Cardiac septum (tissue), 1 donor: ENCODE results near the gene TMEM245. TPM values are rescaled to one million over a fixed set of nuclear protein-coding genes. Genes with fewer than 3 reads are reported as not detected.
A peak's percentile ranks its signal among the peaks of the same experiment; 100 is the strongest.

Experiments
- DNase-seq: peaks from one replicate; pipeline ENCODE4 v3.0.0-alpha.2; 2020; ENCODE audit warnings: low spot score
- intact Hi-C: fragments of 100-400 bp; cut with DNase I; formaldehyde crosslinking; loops from one replicate; pipeline ENCODE4 v1.14.0; 2022
- total RNA-seq: library from RNA; stranded (reverse); fragmentation: NEBNext Ultra II Directional; extraction: Animal tissue kit (Norgen Biotek cat#: 25700); gene quantifications from one replicate; pipeline ENCODE4 v1.2.1, GENCODE V29; 2021
- donor health status: DM: no; HTN: no; CAD: no.

TMEM245 gene
- total RNA-seq, 1 donor from 2014 or later, result 73.7 TPM

DNA sequence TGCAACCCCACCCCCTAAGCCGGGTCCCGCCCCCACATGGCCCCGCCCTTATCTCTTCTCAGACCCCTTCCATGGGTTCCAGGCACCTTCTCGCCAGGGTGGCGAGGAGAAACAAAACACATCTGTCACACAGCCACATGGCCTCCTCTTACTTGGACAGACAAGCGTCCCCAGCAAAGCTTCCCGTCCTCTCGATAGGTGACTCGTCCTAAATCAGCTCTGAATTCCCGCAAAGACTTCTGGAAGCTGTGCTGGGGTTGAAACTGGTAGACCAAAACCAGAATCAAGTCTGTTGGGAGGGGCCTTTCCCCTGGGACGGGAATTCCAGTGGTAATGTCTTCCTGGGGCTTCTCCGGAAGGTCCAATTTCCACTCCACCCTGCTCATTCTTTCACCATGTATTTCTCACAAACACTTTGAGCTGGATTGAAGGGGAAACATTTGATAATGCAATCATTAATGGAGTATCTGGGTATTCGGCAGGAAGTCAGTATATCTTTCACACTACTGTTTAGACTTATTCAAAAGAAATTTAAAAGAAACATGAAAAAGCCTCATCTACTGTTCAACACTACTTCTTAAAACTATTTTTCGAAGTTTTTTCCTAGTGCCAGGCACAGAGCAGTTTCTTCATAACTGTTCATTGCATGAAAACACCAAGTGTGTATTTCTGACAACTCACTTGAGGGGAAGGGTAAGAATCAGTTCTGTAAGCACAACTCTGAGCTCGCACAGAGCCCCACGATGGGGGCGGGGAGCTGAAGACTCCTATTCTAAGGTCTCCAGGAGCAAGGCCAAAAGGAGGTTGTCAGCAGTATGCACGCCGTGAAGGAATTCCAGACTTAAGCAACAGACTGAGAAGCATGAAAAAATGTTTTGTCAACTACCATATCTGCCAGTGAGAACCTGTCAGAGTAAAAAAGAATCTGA is 105.8 kb downstream of the TMEM245 start:
- intact Hi-C loops, result loop anchor here (2.0 to 5.0 kb wide), 4 partner anchors 42 to 105 kb away; partner anchors contain the start of genes ABITRAM, ELP1 and TMEM245
- DNase-seq, result no peak

DNA sequence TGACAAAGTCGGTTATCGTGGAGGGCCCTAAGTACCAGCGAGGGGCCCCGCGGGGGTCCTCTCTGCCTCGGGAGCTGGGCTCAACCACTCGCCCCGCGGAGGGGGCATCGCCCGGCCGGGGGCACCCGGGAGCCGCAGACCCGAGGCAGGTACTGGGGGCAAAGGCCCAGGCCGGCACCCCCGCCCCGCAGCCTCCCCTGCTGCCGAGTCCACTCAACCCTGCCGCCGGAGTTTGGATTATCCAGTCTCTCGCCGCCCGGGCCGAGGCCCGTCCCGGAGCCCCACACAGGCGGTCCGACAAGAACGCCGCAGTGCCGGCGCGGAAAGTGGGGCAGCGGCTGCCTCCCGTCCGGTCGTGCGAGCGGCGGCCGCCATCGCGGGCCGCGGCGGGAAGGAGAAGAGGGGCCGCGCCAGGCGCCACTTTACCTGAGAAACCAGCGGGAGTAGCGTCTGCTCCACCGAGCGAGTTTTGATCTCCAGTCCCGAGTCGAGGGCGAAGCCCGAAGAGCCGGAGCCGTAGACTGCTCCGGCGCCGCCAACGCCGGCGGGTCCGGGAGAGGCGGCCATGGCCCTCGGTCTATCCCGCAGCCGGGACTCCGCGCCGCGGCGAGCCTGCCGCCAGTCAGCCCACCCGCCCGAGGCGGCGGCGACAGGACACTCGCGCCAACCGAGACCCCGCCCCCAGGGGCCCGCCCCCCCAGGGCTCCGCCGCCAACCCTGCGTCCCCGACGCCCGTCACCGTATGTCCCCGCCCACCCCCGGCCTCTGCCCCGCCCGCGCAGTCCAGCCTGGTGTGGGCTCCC is 106.7 kb downstream of the TMEM245 start, which contains the start of gene CTNNAL1:
Gene CTNNAL1, minus strand, starts transcription at position 624 of the 803 bp plus-strand sequence. Its CDS starts 57 bp downstream, at position 567.
- intact Hi-C loops, result loop anchor here (2.0 to 5.0 kb wide), 4 partner anchors 41 to 106 kb away; partner anchors contain the start of genes ABITRAM, ELP1 and TMEM245
- peak; percentile 97 for DNase-seq

DNA sequence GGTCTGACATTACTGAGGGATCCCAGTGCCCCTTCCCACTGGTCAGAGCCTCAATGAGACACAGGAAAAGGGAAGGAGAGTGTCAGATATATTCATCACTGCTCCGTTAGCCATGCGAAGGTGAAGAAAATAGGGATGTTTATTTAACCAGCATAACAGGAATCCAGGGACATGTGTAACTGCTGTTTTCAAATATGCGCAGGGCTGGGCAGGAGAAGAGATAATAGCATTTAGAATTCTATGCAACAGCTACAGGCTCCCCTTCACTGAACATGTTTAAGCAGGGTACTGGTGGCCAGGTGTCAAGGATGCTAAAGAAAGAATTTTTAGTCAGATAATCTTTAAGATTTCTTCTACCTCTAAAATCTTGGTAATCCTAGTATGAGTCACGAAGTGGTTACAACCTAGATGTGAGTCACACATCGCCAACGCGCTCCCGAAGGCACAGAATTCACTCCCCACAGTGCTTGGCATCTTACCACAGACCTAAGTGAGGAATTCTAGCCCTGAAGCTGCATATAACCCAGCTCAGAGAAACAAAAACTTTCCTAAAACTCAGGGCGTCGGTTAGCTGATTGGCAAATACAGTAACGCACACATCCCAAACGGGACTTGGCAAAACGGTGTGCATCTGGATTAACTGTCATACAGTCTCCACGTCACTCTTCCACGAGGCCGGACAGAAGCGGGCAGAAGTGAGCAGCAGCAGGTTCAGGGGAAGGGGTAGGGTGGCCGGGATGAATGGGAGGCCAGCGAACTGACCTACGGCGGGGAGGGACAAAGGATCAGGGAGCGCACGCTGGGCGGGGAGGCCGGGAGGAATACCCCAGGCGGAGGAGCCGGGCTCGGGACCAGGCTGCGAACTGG is 107.5 kb downstream of the TMEM245 start:
- intact Hi-C loops, result loop anchor here (2.0 to 5.0 kb wide), 4 partner anchors 40 to 107 kb away; partner anchors contain the start of genes ABITRAM, ELP1 and TMEM245
- peak; percentile 77 for DNase-seq

DNA sequence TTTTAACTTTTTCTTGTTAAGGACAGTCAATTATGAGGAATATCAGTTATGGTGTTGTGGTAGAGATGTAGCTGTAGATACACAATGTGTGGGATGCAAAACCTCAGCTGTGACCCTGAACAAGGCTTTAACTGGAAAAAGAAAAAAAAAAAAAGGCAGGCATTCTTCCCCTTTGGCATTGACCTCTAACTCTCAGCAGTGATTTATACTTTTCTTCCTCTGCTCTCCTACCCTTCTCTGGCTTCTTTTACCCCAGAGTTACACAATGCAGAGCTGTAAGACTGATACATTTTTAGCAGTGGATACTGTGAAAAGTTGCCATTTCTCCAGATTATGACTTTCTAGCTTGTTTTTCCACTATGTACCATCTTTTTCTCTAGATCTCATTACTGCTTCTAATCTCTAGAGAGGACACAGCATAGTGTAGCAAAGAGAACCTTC is 108.5 kb downstream of the TMEM245 start:
- no peak for DNase-seq
- intact Hi-C loops, result loop anchor here (5.0 kb wide), 3 partner anchors 39 to 79 kb away; partner anchors contain the start of genes ABITRAM and ELP1

DNA sequence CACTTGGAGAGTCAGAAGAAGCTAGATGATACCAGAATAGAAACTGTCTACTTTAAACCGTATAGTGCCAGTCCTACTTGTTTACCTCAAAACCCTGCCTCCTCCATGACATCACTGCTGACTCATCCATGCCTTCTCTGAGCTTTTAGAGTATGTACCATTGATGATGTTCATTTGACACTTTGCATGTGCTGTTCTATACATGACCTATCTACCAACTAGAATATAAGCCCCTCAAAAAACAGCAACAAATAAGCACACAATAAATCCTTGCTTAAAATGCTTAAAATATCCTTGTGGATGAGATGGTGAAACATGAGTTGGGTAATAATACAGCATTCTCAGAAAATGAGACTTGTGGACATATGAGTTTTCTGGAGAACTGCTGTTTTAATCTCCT is 109.0 kb downstream of the TMEM245 start:
- intact Hi-C loops, result loop anchor here (5.0 kb wide), 3 partner anchors 38 to 78 kb away; partner anchors contain the start of genes ABITRAM and ELP1
- no peak for DNase-seq

DNA sequence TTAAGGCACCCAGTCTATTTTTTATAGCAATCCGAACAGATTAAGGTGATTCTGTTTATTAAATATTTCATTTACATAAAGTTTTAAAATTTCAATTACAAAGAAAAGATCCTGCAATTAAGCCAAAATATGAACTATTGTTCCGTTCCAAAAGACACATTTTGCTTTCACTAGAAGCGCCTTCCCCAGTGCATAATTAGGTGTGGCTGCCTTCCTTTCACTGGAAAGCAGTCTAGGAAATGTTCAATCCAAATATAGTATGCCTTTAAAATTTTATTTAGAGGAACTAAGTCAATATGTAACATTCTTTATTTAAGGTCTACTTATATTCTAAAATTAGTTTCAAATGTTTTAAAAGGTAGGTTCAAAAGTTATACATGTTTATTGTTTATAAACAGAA is 114.1 kb downstream of the TMEM245 start:
- intact Hi-C loops, result no loop called here
- no peak for DNase-seq

DNA sequence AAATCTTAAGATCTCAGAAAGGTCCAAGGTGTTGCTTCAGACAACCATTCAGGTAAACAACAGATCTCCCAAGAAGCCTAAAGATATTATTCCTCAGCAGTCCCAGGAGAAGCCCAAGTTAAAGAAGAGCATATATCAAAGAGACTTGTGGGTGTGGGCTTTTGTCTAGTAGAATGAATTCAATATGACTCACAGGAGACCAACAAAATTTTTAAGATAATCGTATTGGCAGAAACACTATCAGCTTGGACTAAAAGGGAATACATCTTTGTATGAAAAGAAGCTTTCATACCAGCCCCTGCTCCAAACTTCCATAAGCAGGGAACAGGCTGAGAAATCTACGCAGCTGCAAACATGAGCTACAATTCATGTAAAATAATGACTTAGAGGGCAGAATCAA is 116.6 kb downstream of the TMEM245 start:
- DNase-seq, result no peak
- intact Hi-C loops, result no loop called here

DNA sequence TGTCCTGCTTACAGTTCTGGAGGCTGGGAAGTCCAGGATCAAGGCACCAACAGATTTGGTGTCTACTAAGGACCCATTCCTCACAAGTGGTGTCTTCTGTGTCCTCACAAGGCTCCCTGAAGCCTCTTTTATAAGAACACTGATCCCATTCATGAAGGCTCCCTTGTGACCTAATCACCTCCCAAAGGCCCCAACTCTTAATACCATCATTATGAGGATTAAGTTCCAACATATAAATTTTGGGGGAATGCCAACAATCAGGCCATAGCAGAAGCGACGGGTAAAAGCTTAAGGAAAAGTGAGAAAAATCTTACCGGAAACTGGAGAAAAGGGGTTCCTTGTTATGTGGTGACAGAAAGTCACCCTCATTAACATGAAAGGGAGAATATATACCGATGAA is 117.6 kb downstream of the TMEM245 start:
- DNase-seq, result no peak

DNA sequence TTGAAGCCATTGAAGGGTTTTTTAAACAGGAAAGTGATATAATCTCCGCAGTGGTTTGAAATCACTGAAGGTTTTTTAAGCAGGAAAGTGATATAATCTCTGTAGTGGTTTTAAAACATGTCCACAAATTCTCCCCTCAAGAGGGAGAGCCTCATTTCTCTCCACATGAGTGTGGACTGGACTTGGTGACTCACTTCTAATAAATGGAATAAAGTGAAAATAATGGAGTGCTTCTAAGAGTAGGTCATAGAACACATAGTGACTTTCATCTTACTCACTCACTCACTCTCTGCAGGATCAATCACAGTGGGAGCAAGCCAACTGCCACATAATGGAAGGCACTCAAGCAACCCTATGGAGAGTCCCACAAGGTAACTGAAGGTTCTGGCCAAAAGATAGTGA is 118.5 kb downstream of the TMEM245 start:
- intact Hi-C loops, result no loop called here
- no peak for DNase-seq

More for the DNA sequence above, 117.6 kb downstream of the TMEM245 start:
- intact Hi-C loops, result no loop called here

DNA sequence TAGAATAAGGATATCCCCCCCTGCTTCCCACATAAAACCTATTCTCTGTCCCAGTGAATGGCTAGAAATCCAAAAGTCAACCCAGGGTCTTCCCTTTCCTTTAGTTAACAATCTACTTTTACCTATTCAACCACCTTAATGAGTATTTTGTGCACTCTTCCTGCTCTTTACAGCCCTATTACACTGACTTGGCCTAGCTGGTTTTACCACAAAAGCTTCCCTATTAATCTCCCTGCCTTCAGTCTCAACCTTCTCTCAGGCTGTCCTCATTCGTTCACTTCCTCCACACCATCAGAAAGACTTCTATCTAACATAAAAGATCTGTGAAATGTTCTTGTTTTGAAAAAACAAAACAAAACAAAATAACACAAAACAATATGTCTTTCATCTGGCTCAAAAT is 122.6 kb downstream of the TMEM245 start:
- intact Hi-C loops, result no loop called here
- no peak for DNase-seq

DNA sequence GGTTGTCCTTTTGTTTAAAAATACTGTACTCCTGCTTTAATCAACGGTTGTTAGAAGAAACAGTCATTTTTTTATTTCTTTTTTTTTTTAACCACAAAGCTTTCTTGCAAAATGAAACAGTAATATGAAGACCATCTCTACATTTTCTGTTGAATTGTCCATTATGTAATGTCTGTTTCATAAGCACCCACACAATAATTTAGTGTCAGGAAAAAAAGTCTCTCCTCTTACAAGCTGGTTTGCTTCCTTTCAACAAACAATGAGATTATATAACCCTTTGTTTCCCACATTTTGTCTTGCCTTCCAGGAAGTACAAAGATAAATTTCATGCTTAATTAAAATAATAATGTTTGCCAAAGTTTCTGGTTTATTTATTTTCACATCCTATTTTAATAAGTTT is 123.1 kb downstream of the TMEM245 start:
- DNase-seq, result no peak
- intact Hi-C loops, result no loop called here

DNA sequence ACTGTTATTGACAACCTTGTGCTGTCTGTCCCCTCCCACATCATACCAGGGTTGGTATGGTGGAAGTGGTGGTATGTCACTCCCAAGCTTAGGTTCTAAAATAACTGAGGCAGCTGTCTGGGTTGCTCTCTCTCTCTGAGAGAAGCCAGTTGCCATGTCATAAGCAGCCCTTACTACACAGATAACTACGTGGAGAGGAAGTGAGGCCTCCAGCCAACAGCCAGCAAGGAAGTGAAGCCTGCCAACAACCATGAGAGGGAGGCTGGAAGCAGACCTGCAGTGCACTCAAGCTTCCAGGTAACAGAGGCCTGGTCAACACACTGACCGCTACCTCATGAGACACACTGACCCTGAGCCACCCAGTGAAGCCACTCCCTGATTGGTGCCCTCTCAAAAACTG is 125.1 kb downstream of the TMEM245 start:
- intact Hi-C loops, result no loop called here
- peak; percentile 90 for DNase-seq

DNA sequence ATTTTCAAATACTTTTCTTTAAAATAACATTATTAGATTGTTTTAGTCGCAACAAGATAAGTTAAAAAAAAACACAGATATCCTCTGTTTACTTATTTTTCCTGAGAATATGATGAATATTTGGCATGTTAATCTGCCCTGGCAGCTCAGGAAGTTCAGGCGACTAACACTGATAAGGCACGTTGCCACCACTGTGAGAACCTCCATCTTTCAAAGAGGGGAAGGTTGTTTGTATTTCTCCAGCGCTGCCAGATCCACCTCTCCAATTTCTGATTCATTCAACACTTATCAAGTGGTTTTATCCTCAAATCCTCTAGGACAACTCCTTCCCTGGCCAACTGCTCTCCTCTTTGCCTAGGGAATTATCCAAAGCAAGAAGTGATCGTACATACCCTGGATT is 128.3 kb downstream of the TMEM245 start:
- no peak for DNase-seq
- intact Hi-C loops, result no loop called here

DNA sequence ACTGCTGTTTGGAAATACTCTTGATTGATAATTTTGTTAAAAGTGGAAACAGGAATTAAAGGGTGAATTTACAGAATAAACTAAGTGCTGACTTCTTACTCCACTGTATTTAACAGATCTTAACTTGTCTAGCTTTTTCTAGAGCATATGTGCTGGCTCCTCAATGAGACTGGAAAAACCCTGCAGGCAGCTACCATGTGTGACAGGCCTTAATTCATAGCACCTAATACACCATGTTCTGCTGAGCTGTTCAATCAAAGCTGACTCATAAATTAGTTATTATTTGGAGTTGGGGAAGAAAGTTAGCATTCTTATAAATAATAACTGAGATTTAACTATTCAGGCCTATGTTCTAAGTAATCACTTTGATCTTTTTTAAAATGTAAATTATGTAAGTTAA is 135.9 kb downstream of the TMEM245 start:
- DNase-seq, result no peak
- intact Hi-C loops, result no loop called here

DNA sequence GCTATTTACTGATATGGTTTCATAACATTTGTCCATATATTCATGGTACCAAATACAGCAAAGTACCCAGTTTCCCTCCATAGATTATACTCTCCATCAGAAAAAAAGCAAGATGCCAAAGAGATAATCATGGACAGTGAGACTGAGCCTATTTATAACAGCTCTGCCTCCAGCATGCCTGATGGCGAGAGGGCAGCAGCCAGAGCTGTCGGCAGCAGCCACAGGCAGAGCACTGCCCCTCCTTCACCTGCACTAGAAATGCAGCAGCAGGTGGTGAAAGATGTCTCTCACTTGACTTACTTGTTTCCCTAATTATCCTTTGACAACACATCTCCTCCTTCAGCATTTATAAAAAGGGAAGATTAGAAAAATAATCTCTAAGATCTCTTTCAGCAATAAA is 138.9 kb downstream of the TMEM245 start:
- no peak for DNase-seq
- intact Hi-C loops, result no loop called here

DNA sequence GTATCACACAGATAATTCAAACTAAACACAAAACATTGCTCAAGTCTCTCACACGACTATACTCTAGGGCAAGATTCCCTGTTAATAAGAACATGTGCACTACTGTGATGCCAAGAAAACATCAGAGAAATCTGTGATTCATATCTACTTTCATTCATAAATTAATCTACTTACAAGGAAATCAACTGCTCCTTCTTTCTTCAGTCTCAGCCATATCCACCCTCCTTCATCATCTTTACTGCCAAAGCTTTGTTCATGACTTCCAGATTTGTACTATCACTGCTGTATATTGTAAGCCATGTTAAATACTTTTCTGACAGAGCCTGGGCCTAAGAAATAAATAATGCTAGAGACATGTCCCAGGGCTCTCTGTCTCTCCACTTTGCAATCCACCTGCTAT is 141.5 kb downstream of the TMEM245 start:
- intact Hi-C loops, result no loop called here
- DNase-seq, result no peak

DNA sequence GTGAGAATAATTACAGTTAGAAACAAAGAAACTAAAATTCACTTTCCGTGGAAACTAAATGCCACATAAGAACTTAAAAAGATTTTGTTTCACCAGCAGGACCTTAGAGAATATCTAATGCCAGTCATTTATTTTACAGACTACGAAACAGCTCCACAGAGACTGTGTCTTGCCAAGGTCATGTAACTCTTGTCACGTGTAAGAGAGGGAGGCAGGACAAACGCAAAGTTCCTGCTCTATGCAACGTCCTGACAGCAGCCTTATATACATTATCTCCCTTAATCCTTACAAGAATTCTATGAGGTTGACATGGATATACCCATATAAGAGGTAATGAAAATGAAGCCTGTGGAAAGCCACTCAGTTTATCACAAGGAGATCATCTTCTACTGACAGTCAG is 145.9 kb downstream of the TMEM245 start:
- DNase-seq, result no peak
- intact Hi-C loops, result loop anchor here (5.0 kb wide), 1 partner anchor 38 kb away; the partner anchor contains the start of gene CTNNAL1

DNA sequence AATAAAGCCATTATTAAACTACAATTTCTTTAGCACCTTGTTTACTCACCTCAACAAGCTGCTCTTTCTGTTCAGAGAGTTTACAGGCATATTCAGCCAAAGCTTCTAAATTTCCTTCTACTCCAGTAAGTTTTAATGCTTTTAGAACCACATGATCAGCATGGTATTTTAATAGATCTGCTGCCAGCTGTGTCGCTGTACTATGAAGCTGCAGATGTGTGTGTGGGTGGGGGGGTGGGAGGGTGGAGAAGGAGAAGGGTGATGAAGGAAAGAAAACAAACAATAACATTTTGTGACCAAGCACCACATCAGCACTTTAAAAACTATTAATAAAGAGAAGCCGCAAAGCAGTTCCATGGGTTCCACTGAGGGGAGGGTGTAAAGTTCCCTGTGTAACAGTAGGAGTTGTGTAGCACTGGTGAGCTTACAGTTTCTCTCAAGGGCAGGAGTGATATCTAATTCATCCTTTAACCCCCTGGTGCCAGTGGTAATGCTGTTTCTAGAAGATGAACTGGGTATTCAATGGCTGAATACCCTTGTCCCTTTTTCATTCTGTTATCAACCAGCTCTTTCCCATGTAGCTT is 147.0 kb downstream of the TMEM245 start:
- intact Hi-C loops, result loop anchor here (5.0 kb wide), 1 partner anchor 40 kb away; the partner anchor contains the start of gene CTNNAL1
- no peak for DNase-seq
